Fibroblast of skin of right biceps (primary cell): Measurements from ENCODE around the gene S100PBP.
"Not testable (repeated sequence)": the region's sequence is repeated elsewhere in the genome, so short reads cannot be mapped to it uniquely, and the experiment has no call there.

Experiments used
- DNase-seq: peaks from one replicate; pipeline ENCODE4 v3.0.0-alpha.2; 2013

Gene S100PBP

GRCh38 chr1:32786856-32787255, 30.6 kb upstream of the S100PBP start:
- peak; percentile 43 for DNase-seq

GRCh38 chr1:32789356-32789755, 28.1 kb upstream of the S100PBP start:
- peak; percentile 90 for DNase-seq

- peak; percentile 60 for DNase-seq
These were observed 25.6 kb upstream of the S100PBP start for GRCh38 chr1:32791881-32792280.

GRCh38 chr1:32795763-32796162, 21.7 kb upstream of the S100PBP start:
- DNase-seq: peak; percentile 73

- no peak for DNase-seq
These were observed 20.0 kb upstream of the S100PBP start for GRCh38 chr1:32797456-32797855.

- no peak for DNase-seq
These were observed 19.3 kb upstream of the S100PBP start for GRCh38 chr1:32798191-32798590.

- DNase-seq: no peak
These were observed 18.6 kb upstream of the S100PBP start for GRCh38 chr1:32798679-32799416.

GRCh38 chr1:32801096-32801715, 16.2 kb upstream of the S100PBP start:
- peak; percentile 83 for DNase-seq

GRCh38 chr1:32804460-32804859, 13.0 kb upstream of the S100PBP start:
- not testable (repeated sequence) for DNase-seq

- DNase-seq: no peak
These were observed 11.2 kb upstream of the S100PBP start for GRCh38 chr1:32806290-32806689.

- no peak for DNase-seq
These were observed 10.4 kb upstream of the S100PBP start for GRCh38 chr1:32806910-32807523.

- DNase-seq: no peak
These were observed 8.9 kb upstream of the S100PBP start for GRCh38 chr1:32808580-32808979.

GRCh38 chr1:32810358-32810757, 7.1 kb upstream of the S100PBP start:
- no peak for DNase-seq

- no peak for DNase-seq
These were observed 6.2 kb upstream of the S100PBP start for GRCh38 chr1:32811265-32811664.

- DNase-seq: no peak
These were observed 5.5 kb upstream of the S100PBP start for GRCh38 chr1:32811917-32812316.

- peak; percentile 35 for DNase-seq
These were observed 3.3 kb upstream of the S100PBP start for GRCh38 chr1:32813941-32814739.

- DNase-seq: peak; percentile 42
These were observed 736 bp upstream of the S100PBP start for GRCh38 chr1:32816676-32817158.

- peak; percentile 82 for DNase-seq
These were observed 648 bp downstream of the S100PBP start for GRCh38 chr1:32817815-32818786.

GRCh38 chr1:32818804-32819541, 1.5 kb downstream of the S100PBP start:
- no peak for DNase-seq

GRCh38 chr1:32825181-32825580, 7.7 kb downstream of the S100PBP start:
- DNase-seq: no peak

- DNase-seq: peak; percentile 31
These were observed 10.9 kb downstream of the S100PBP start for GRCh38 chr1:32828341-32828740.
